Activated CD4-positive, alpha-beta memory T cell treated with anti-CD3 and anti-CD28 coated beads for 36 hours (primary cell): ENCODE results near the gene IL31RA. TPM values are rescaled to one million over a fixed set of nuclear protein-coding genes. Genes with fewer than 3 reads are reported as not detected.
"Not testable (repeated sequence)": the region's sequence is repeated elsewhere in the genome, so short reads cannot be mapped to it uniquely, and the experiment has no call there.

Source experiments
- CTCF ChIA-PET: fragments of 350-600 bp; sonication (Branson Sonifier 250); formaldehyde crosslinking; loops from one replicate; lab custom pipeline; 2021; ENCODE audit warnings: antibody characterized with exemption, inconsistent platforms; lab: Charles Lee
- POLR2A ChIA-PET: fragments of 350-600 bp; sonication (Branson Sonifier 250); formaldehyde crosslinking; loops from one replicate; lab custom pipeline; 2021; ENCODE audit warnings: antibody characterized with exemption; lab: Charles Lee
- DNase-seq: peaks from one replicate; pipeline ENCODE4 v3.0.0-alpha.2; 2020
- H3K27ac Mint-ChIP-seq: one replicate; pipeline ENCODE4 v1.8.0; 2021; ENCODE audit warnings: mixed read lengths
- H3K27me3 Mint-ChIP-seq: one replicate; pipeline ENCODE4 v1.8.0; 2021; ENCODE audit warnings: mixed read lengths
- H3K36me3 Mint-ChIP-seq: one replicate; pipeline ENCODE4 v1.8.0; 2021; ENCODE audit warnings: mixed read lengths
- H3K4me1 Mint-ChIP-seq: one replicate; pipeline ENCODE4 v1.8.0; 2021; ENCODE audit warnings: low read depth, mixed read lengths
- H3K4me3 Mint-ChIP-seq: one replicate; pipeline ENCODE4 v1.8.0; 2021; ENCODE audit warnings: mild to moderate bottlenecking, mixed read lengths
- H3K9me3 Mint-ChIP-seq: one replicate; pipeline ENCODE4 v1.8.0; 2021; ENCODE audit warnings: mixed read lengths
- intact Hi-C: fragments of 100-400 bp; cut with micrococcal nuclease; formaldehyde crosslinking; loops from one replicate; pipeline ENCODE4 v1.15.1; 2023
- total RNA-seq, 2 experiments: library from RNA; stranded (reverse); gene quantifications; one replicate each; pipeline ENCODE4 v1.2.3, GENCODE V29; 2021

Gene IL31RA
- total RNA-seq, 2 experiments from 2014 or later, result 0.21 to 0.29 TPM

GRCh38 chr5:55929020-55929799 is 78.1 kb downstream of the IL31RA start:
- POLR2A ChIA-PET, result no interaction called here
- no peak for DNase-seq
- H3K4me1 Mint-ChIP-seq, result no peaks in the 10 kb centered on the region
- H3K4me3 Mint-ChIP-seq, result no peak overlapping the region
- H3K36me3 Mint-ChIP-seq, result no peaks in the 10 kb centered on the region
- H3K9me3 Mint-ChIP-seq, result no peaks in the 10 kb centered on the region
- CTCF ChIA-PET, result interaction anchor here (1.5 kb wide), 1 partner anchor 272 kb away, joined by 3 read pairs; no protein-coding TSS in a partner anchor
- no peaks in the 10 kb centered on the region for H3K27me3 Mint-ChIP-seq
- H3K27ac Mint-ChIP-seq, result no peak overlapping the region
- intact Hi-C loops, result loop anchor here (10.0 kb wide), 1 partner anchor 754 kb away; the partner anchor contains the start of gene CDC20B

DNA sequence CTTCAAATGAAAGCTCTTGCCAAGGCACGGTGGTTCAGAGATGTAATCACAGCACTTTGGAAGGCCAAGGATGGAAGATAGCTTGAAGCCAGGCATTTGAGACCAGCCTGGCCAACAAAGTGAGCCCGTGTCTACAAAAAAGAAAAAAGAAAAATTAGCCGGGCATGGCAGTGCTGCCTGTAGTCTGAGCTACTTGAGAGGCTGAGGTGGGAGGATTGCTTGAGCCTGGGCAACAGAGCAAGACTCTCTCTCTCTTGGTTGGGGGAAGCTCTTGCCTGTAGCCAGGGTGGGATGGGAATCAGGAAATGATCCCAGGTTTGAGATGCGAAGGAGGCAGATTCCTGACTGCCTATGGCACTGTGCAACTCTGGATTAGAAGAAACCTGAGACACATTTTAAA is 81.5 kb downstream of the IL31RA start:
- Mint-ChIP-seq H3K27ac (no peak overlapping the region), H3K4me1 (peaks cover 2% of the 10 kb centered on the region), H3K9me3 (no peaks in the 10 kb centered on the region), H3K4me3 (no peak overlapping the region), H3K27me3 (no peaks in the 10 kb centered on the region), H3K36me3 (peaks cover 5% of the 10 kb centered on the region)
- ChIA-PET POLR2A (no interaction called here), CTCF (no interaction called here)
- intact Hi-C loops, result no loop called here
- no peak for DNase-seq

DNA sequence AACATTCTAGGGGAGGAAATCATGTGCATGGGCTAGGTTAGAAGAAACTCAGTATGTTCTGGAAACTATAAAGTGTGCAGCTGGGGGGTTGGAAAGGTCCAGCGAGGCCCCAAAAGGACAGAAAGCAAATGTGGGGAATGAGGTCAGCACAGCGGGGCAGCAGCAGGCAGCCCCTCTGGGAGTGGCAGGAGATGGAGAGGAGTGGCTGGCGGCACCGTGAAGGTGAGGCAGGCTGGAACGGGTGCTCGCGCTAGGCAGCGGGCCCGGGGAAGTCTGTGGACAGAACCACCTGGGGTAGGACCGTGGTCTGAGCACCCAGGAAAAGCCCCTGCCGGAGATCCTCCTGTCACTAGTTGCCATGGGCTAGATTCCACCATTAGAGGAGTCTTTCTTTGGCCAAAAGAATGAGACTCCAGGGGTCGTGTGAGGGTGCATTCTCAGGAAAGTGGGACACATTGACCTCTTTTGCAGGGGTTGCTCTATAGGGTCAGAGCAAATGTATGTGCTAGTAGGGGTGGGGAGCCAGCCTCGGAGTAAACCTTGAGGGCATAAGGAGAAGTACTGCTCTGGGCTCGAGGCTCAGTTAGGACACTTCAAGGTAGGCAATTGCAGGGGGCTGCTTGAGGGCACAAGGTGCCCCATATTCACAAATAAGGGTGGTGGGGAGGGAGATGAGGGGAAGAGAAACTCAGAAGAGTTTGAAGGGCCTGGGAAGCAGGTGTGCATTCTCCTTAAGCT is 82.4 kb downstream of the IL31RA start:
- ChIA-PET POLR2A (no interaction called here), CTCF (interaction anchor here (7.7 kb wide), 1 partner anchor 267 kb away, joined by 126 read pairs; no protein-coding TSS in a partner anchor)
- Mint-ChIP-seq H3K27me3 (no peaks in the 10 kb centered on the region), H3K27ac (no peak overlapping the region), H3K36me3 (peaks cover 11% of the 10 kb centered on the region), H3K9me3 (no peaks in the 10 kb centered on the region), H3K4me1 (peaks cover 2% of the 10 kb centered on the region), H3K4me3 (no peak overlapping the region)
- DNase-seq, result no peak
- intact Hi-C loops, result no loop called here

DNA sequence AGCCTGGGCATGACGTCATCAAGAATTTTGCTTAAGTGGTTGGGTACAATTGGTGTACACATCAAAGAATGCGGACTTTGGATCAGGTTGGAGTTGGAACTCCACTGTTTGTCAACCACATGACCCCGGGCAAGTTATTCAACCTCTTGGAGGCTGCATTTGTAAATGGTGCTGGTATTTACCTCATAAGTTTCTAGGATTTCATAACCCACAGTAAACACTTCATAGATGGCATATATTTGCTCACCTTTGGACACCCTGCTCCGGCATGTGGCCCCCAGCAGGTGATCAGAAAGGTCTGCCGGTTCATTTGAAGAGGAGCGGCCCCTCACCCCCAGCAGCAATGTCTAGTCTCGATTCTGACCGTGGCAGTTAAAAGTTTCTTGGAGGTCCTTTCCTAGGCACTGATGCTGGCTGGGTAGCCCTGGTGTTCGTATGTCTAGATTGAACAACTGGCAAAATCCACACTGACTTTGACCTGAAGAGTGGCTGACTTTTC is 83.0 kb downstream of the IL31RA start:
- intact Hi-C loops, result no loop called here
- no peaks in the 10 kb centered on the region for H3K27me3 Mint-ChIP-seq
- no peak for DNase-seq
- H3K36me3 Mint-ChIP-seq, result peaks cover 15% of the 10 kb centered on the region
- H3K4me3 Mint-ChIP-seq, result no peak overlapping the region
- H3K27ac Mint-ChIP-seq, result no peak overlapping the region
- H3K9me3 Mint-ChIP-seq, result no peaks in the 10 kb centered on the region
- POLR2A ChIA-PET, result no interaction called here
- H3K4me1 Mint-ChIP-seq, result peaks cover 2% of the 10 kb centered on the region
- CTCF ChIA-PET, result interaction anchor here (1.4 to 7.7 kb wide), 2 partner anchors 266 to 370 kb away, joined by 4 to 126 read pairs; no protein-coding TSS in a partner anchor

DNA sequence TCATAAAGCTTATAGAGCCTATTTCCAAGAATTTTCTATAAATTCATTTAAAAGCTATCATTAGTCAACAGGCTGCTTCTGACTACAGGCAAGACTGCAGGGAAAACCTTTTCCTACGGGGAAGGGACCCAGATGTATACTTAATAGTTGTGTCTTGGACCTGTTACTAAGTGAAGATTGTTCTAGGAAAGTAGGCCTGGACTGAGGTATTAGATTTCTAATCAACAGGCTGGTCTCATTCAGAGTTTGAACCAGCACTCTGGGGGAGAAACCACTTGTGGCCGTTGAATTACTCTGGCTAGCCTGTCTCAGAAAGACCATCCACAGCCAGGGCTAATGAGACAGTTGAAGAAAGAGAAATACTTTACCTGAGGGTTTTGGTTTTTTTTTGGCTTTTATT is 83.6 kb downstream of the IL31RA start:
- H3K4me3 Mint-ChIP-seq, result no peak overlapping the region
- no peaks in the 10 kb centered on the region for H3K9me3 Mint-ChIP-seq
- no peak overlapping the region for H3K27ac Mint-ChIP-seq
- intact Hi-C loops, result loop anchor here (5.0 kb wide), 4 partner anchors 43 to 903 kb away; no protein-coding TSS in a partner anchor
- peaks cover 18% of the 10 kb centered on the region for H3K36me3 Mint-ChIP-seq
- H3K27me3 Mint-ChIP-seq, result no peaks in the 10 kb centered on the region
- ChIA-PET CTCF (interaction anchor here (0.8 to 7.7 kb wide), 11 partner anchors 11 to 904 kb away, joined by 3 to 126 read pairs (median 5); no protein-coding TSS in a partner anchor), POLR2A (no interaction called here)
- H3K4me1 Mint-ChIP-seq, result peaks cover 2% of the 10 kb centered on the region
- DNase-seq, result no peak

DNA sequence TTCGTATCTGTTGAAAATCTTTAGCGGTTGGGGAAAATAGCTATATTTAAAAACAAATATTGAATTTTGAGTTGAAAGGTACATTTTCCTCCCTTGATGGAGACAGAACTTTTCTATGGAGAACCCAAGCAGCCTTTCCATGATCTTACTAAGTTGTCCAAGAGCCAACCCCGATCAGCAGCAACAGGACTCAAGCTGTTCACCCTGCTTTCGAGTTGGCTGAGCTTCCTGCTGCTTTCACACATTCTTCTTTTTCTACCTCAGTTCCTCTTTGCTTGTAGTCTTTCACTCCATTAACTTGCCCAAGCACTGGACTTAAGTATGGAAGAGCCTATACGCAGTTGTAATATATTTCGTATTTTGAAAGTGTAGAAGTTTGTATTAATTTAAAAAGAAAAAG is 84.2 kb downstream of the IL31RA start:
- CTCF ChIA-PET, result interaction anchor here (0.8 to 7.7 kb wide), 15 partner anchors 9 to 903 kb away, joined by 3 to 126 read pairs (median 5); no protein-coding TSS in a partner anchor
- peaks cover 21% of the 10 kb centered on the region for H3K36me3 Mint-ChIP-seq
- H3K27ac Mint-ChIP-seq, result no peak overlapping the region

GRCh38 chr5:55936100-55936693 is 85.0 kb downstream of the IL31RA start:
- Mint-ChIP-seq H3K4me1 (peaks cover 9% of the 10 kb centered on the region), H3K27ac (peak overlapping the region; percentile 21), H3K9me3 (no peaks in the 10 kb centered on the region), H3K27me3 (no peaks in the 10 kb centered on the region), H3K4me3 (no peak overlapping the region), H3K36me3 (peaks cover 23% of the 10 kb centered on the region)
- ChIA-PET CTCF (interaction anchor here (0.6 to 7.7 kb wide), 47 partner anchors 9 to 1247 kb away, joined by 3 to 126 read pairs (median 4); partner anchors contain the start of genes ANKRD55 and IL6ST), POLR2A (interaction anchor here (0.6 to 1.7 kb wide), 2 partner anchors 224 to 233 kb away, joined by 3 to 4 read pairs; no protein-coding TSS in a partner anchor)
- peak; percentile 88 for DNase-seq
- intact Hi-C loops, result loop anchor here (1.0 to 5.0 kb wide), 5 partner anchors 41 to 901 kb away; no protein-coding TSS in a partner anchor

More for the DNA sequence above, 84.2 kb downstream of the IL31RA start:
- Mint-ChIP-seq H3K4me1 (peaks cover 5% of the 10 kb centered on the region), H3K4me3 (no peak overlapping the region), H3K27me3 (no peaks in the 10 kb centered on the region), H3K9me3 (no peaks in the 10 kb centered on the region)
- intact Hi-C loops, result loop anchor here (5.0 kb wide), 4 partner anchors 42 to 902 kb away; no protein-coding TSS in a partner anchor
- DNase-seq, result no peak
- POLR2A ChIA-PET, result interaction anchor here (1.7 kb wide), 1 partner anchor 225 kb away, joined by 4 read pairs; no protein-coding TSS in a partner anchor

GRCh38 chr5:55937598-55937997 is 86.4 kb downstream of the IL31RA start:
- CTCF ChIA-PET, result interaction anchor here (1.2 to 7.7 kb wide), 9 partner anchors 9 to 531 kb away, joined by 4 to 126 read pairs (median 8); no protein-coding TSS in a partner anchor
- POLR2A ChIA-PET, H3K27me3 Mint-ChIP-seq, H3K4me3 Mint-ChIP-seq, DNase-seq, H3K27ac Mint-ChIP-seq, H3K9me3 Mint-ChIP-seq: not testable (repeated sequence)
- H3K36me3 Mint-ChIP-seq, result peaks cover 33% of the 10 kb centered on the region
- intact Hi-C loops, result loop anchor here (5.0 kb wide), 4 partner anchors 40 to 900 kb away; no protein-coding TSS in a partner anchor
- H3K4me1 Mint-ChIP-seq, result peaks cover 16% of the 10 kb centered on the region

DNA sequence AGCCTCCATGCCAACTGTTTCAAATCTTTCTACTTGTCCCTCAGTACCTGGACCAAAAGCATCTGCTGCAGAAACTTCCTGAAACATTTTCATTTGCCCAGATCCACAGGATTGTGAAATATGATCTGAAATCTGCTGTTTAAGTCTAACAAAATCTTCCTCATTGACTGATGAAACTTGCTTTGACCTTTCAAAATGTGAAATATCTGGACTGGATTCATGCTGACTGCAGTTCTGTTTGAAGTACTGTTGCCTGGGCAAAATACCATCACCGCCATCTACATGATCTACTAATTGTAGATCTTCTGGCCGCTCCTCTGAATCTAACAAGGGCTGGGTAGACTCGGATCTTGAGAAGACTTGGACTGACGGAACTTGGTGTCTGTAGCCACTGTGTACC is 90.0 kb downstream of the IL31RA start:
- DNase-seq, POLR2A ChIA-PET, H3K9me3 Mint-ChIP-seq, intact Hi-C loops, H3K4me3 Mint-ChIP-seq, H3K27me3 Mint-ChIP-seq: not testable (repeated sequence)
- peaks cover 51% of the 10 kb centered on the region for H3K36me3 Mint-ChIP-seq
- CTCF ChIA-PET, result interaction anchor here (7.7 kb wide), 1 partner anchor 259 kb away, joined by 126 read pairs; no protein-coding TSS in a partner anchor
- H3K4me1 Mint-ChIP-seq, result peaks cover 21% of the 10 kb centered on the region
- peak overlapping the region; percentile 13 for H3K27ac Mint-ChIP-seq

- DNase-seq, result no peak
- POLR2A ChIA-PET, result no interaction called here
- Mint-ChIP-seq H3K27ac (peak overlapping the region; percentile 34), H3K4me3 (no peak overlapping the region), H3K36me3 (peaks cover 48% of the 10 kb centered on the region), H3K9me3 (no peaks in the 10 kb centered on the region), H3K4me1 (peaks cover 27% of the 10 kb centered on the region), H3K27me3 (no peaks in the 10 kb centered on the region)
- CTCF ChIA-PET, result interaction anchor here (1.3 to 1.5 kb wide), 2 partner anchors 22 to 242 kb away, joined by 3 to 8 read pairs; no protein-coding TSS in a partner anchor
- intact Hi-C loops, result no loop called here
Observed at GRCh38 chr5:55959208-55959607, 108.1 kb downstream of the IL31RA start.

GRCh38 chr5:55960779-55961178 is 109.6 kb downstream of the IL31RA start:
- Mint-ChIP-seq H3K36me3 (peaks cover 40% of the 10 kb centered on the region), H3K27ac (peak overlapping the region; percentile 28), H3K9me3 (no peaks in the 10 kb centered on the region), H3K4me3 (no peak overlapping the region), H3K27me3 (no peaks in the 10 kb centered on the region), H3K4me1 (peaks cover 32% of the 10 kb centered on the region)
- ChIA-PET POLR2A (no interaction called here), CTCF (interaction anchor here (1.0 kb wide), 1 partner anchor 24 kb away, joined by 3 read pairs; no protein-coding TSS in a partner anchor)
- intact Hi-C loops, result no loop called here
- DNase-seq, result no peak
